HUES64 (cell line): ENCODE measurements around the gene MYH4.

Source experiments
- H3K27ac ChIP-seq: 2 replicates; pipeline ENCODE4 v1.7.0; 2013; ENCODE audit warnings: low read depth, low read length, inconsistent platforms
- H3K27me3 ChIP-seq: 2 replicates; pipeline ENCODE4 v1.6.1; 2013; ENCODE audit warnings: mild to moderate bottlenecking, low read length; ENCODE audit not compliant: insufficient read depth
- H3K36me3 ChIP-seq: 2 replicates; pipeline ENCODE4 v1.6.1; 2013; ENCODE audit warnings: mild to moderate bottlenecking, low read length; ENCODE audit not compliant: insufficient read depth
- H3K4me1 ChIP-seq: 2 replicates; pipeline ENCODE4 v1.6.1; 2013; ENCODE audit warnings: mild to moderate bottlenecking, low read length, moderate library complexity; ENCODE audit not compliant: insufficient read depth
- H3K4me3 ChIP-seq: 2 replicates; pipeline ENCODE4 v1.5.1; 2013; ENCODE audit warnings: mild to moderate bottlenecking, low read length, moderate library complexity
- H3K9ac ChIP-seq: 2 replicates; pipeline ENCODE4 v1.6.1; 2013; ENCODE audit warnings: mild to moderate bottlenecking, low read depth, low read length
- H3K9me3 ChIP-seq: 2 replicates; pipeline ENCODE4 v1.6.1; 2013; ENCODE audit warnings: low read depth, low read length; ENCODE audit not compliant: insufficient read depth
- WGBS: fragments of 150-250, 120-280 bp; methylation state at CpG from one replicate; pipeline ENCODE4 v1.1.7; 2013; ENCODE audit warnings: missing lambda C conversion rate; 5-methylcytosine and 5-hydroxymethylcytosine counted together

MYH4 gene

GRCh38 chr17:10421211-10421610 is 48.1 kb downstream of the MYH4 start:
- no peak overlapping the region for H3K27ac ChIP-seq
- no peak overlapping the region for H3K4me3 ChIP-seq
- H3K27me3 ChIP-seq: no peaks in the 10 kb centered on the region
- no peaks in the 10 kb centered on the region for H3K36me3 ChIP-seq
- no peak overlapping the region for H3K9ac ChIP-seq
- no peaks in the 10 kb centered on the region for H3K9me3 ChIP-seq
- peaks cover 16% of the 10 kb centered on the region; the same call in 1 of the 2 replicates for H3K4me1 ChIP-seq
- 75% methylated on average over 1 of the region's 2 CpGs for WGBS

GRCh38 chr17:10420811-10421210 is 48.5 kb downstream of the MYH4 start:
- Histone ChIP-seq H3K4me3 (no peak overlapping the region), H3K27me3 (no peaks in the 10 kb centered on the region), H3K4me1 (peaks cover 16% of the 10 kb centered on the region; the same call in 1 of the 2 replicates), H3K36me3 (no peaks in the 10 kb centered on the region), H3K9me3 (no peaks in the 10 kb centered on the region), H3K27ac (no peak overlapping the region), H3K9ac (no peak overlapping the region)
- WGBS: no CpG with 5 or more reads among the region's 2 CpGs

- H3K27me3 ChIP-seq: no peaks in the 10 kb centered on the region
- 93% methylated on average over 3 of the region's 3 CpGs for WGBS
- H3K9ac ChIP-seq: no peak overlapping the region
- no peak overlapping the region for H3K27ac ChIP-seq
- H3K4me1 ChIP-seq: peaks cover 16% of the 10 kb centered on the region; the same call in 1 of the 2 replicates
- no peaks in the 10 kb centered on the region for H3K36me3 ChIP-seq
- no peak overlapping the region for H3K4me3 ChIP-seq
- H3K9me3 ChIP-seq: no peaks in the 10 kb centered on the region
These were observed 51.9 kb downstream of the MYH4 start for GRCh38 chr17:10417431-10417830.

GRCh38 chr17:10415161-10415560 is 54.2 kb downstream of the MYH4 start:
- WGBS: 89% methylated on average over 4 of the region's 4 CpGs
- H3K4me3 ChIP-seq: no peak overlapping the region
- no peaks in the 10 kb centered on the region for H3K9me3 ChIP-seq
- peaks cover 16% of the 10 kb centered on the region; the same call in 1 of the 2 replicates for H3K4me1 ChIP-seq
- no peaks in the 10 kb centered on the region for H3K36me3 ChIP-seq
- H3K27ac ChIP-seq: no peak overlapping the region
- H3K27me3 ChIP-seq: no peaks in the 10 kb centered on the region
- H3K9ac ChIP-seq: no peak overlapping the region

GRCh38 chr17:10403589-10403988 is 65.8 kb downstream of the MYH4 start:
- H3K27me3 ChIP-seq: no peaks in the 10 kb centered on the region
- H3K9ac ChIP-seq: no peak overlapping the region
- H3K36me3 ChIP-seq: no peaks in the 10 kb centered on the region
- no peaks in the 10 kb centered on the region for H3K4me1 ChIP-seq
- H3K4me3 ChIP-seq: no peak overlapping the region
- no peaks in the 10 kb centered on the region for H3K9me3 ChIP-seq
- H3K27ac ChIP-seq: no peak overlapping the region

- H3K9me3 ChIP-seq: no peaks in the 10 kb centered on the region
- no peaks in the 10 kb centered on the region for H3K36me3 ChIP-seq
- H3K9ac ChIP-seq: no peak overlapping the region
- WGBS: 91% methylated on average over 8 of the region's 9 CpGs
- H3K27me3 ChIP-seq: no peaks in the 10 kb centered on the region
- no peaks in the 10 kb centered on the region for H3K4me1 ChIP-seq
- no peak overlapping the region for H3K27ac ChIP-seq
- no peak overlapping the region for H3K4me3 ChIP-seq
These were observed 71.0 kb downstream of the MYH4 start for GRCh38 chr17:10398352-10398751.

- Histone ChIP-seq H3K27ac (no peak overlapping the region), H3K36me3 (no peaks in the 10 kb centered on the region), H3K4me1 (no peaks in the 10 kb centered on the region), H3K4me3 (no peak overlapping the region), H3K9me3 (no peaks in the 10 kb centered on the region), H3K27me3 (no peaks in the 10 kb centered on the region), H3K9ac (no peak overlapping the region)
- 93% methylated on average over 14 of the region's 14 CpGs for whole genome bisulfite sequencing
These were observed 72.7 kb downstream of the MYH4 start for GRCh38 chr17:10396524-10397163.

- Histone ChIP-seq H3K36me3 (no peaks in the 10 kb centered on the region), H3K4me3 (no peak overlapping the region), H3K27me3 (no peaks in the 10 kb centered on the region), H3K9ac (no peak overlapping the region), H3K27ac (no peak overlapping the region), H3K9me3 (no peaks in the 10 kb centered on the region), H3K4me1 (no peaks in the 10 kb centered on the region)
- WGBS: 96% methylated on average over 6 of the region's 6 CpGs
These were observed 75.0 kb downstream of the MYH4 start for GRCh38 chr17:10394201-10394887.
